ENCODE measurements around the gene ARHGAP26. TPM values are rescaled to one million over a fixed set of nuclear protein-coding genes. Genes with fewer than 3 reads are reported as not detected.

Gene ARHGAP26
- total and polyA plus RNA-seq, 2 of the 4 experiments (the other 2 are of a cell fraction), result 0.54 to 0.56 TPM

DNA sequence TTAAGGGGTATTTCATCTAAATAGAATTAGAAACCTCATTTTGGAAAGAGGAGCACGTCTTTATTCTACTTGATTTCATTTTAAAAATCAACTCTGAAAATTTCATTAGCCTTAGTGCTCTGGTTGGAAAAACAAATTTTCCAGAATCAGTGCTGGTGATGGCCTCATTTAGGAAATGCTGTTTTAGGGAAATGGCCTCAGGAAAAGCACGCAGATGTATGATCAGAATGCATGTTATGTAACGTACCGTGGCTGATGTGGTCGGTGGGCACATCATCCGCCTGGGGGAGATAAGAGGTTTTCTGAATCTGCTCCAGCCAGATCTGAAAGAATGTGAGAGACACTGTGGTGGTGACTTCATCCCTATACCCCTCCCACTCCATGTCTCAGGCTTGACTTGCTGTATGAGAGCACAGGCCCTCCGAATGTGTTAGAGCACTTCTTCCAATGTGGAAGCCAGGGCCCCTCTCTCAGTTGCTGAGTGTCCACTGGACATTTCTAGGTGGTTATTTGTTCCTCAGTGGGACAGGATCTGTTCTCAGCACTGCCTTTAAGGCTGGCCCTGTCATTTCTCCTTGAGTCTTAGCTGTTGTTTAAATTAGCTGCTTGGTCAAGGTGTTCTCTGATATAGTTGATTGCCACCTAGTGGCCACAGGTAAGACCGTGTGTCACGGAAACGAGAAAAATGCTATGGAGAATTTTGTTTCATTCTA, 96.5 kb downstream of the ARHGAP26 start:
- no peaks in the 10 kb centered on the region for H3K9me3 ChIP-seq (ENCODE audit: control insufficient read depth, insufficient read depth, low read length)
- no peak overlapping the region for H4K91ac ChIP-seq (ENCODE audit: insufficient read depth, low read depth, low read length)
- H2AFZ ChIP-seq (replicated peaks; ENCODE audit: low read length, poor library complexity), result peak overlapping the region; percentile 68
- H3K4me1 ChIP-seq (ENCODE audit: control insufficient read depth, insufficient read depth, low read length), result peaks cover 2% of the 10 kb centered on the region; the same call in 1 of the 2 replicates
- H3K23ac ChIP-seq (ENCODE audit: low read depth, low read length), result no peak overlapping the region
- H2BK120ac ChIP-seq (ENCODE audit: low read depth, low read length), result no peak overlapping the region
- H3K27me3 ChIP-seq (ENCODE audit: control insufficient read depth, insufficient read depth, low read length), result peaks cover 24% of the 10 kb centered on the region
- intact Hi-C loops (cut with micrococcal nuclease), result loop anchor here (1.0 to 2.0 kb wide), 2 partner anchors 96 to 149 kb away; partner anchors contain the start of gene ARHGAP26
- dilution Hi-C loops (cut with HindIII; ENCODE audit: low sequenced_read_pairs, unreplicated experiment), result no loop called here
- ChIA-PET POLR2A (ENCODE audit: unreplicated experiment) (interaction anchor here (0.5 kb wide), 1 partner anchor 113 kb away, joined by 3 read pairs; no protein-coding TSS in a partner anchor), CTCF (interaction anchor here (0.6 to 1.6 kb wide), 9 partner anchors 11 to 167 kb away, joined by 3 to 7 read pairs (median 3); partner anchors contain the start of gene ARHGAP26)
- H3K9ac ChIP-seq (ENCODE audit: low read depth, low read length), result no peak overlapping the region
- no peak for TF ChIP-seq ELK1 (IDR thresholded peaks at IDR 0.05; ENCODE audit: borderline replicate concordance, low read depth, low read length)
- TF ChIP-seq POLR2A (IDR thresholded peaks at IDR 0.05; ENCODE audit: low read depth, low read length), result no peak
- no peak for TF ChIP-seq RFX5 (IDR thresholded peaks at IDR 0.05; ENCODE audit: low read depth, low read length)
- no peak for TF ChIP-seq BHLHE40 (IDR thresholded peaks at IDR 0.05; ENCODE audit: low read depth, low read length)
- TF ChIP-seq MAZ (IDR thresholded peaks at IDR 0.05; ENCODE audit: borderline replicate concordance, low read depth, low read length), result no peak
- TF ChIP-seq RAD21 (IDR thresholded peaks at IDR 0.05; ENCODE audit: low read length), result peak; percentile 68
- TF ChIP-seq CHD1 (IDR thresholded peaks at IDR 0.05; ENCODE audit: low read depth, low read length), result no peak
- TF ChIP-seq SMC3 (IDR thresholded peaks at IDR 0.05; ENCODE audit: low read depth, low read length), result peak; percentile 85
- TF ChIP-seq MXI1 (IDR thresholded peaks at IDR 0.05; ENCODE audit: borderline replicate concordance, low read depth, low read length), result no peak
- TF ChIP-seq MAFK (IDR thresholded peaks at IDR 0.05; ENCODE audit: low read depth, low read length), result no peak
- TF ChIP-seq RCOR1 (IDR thresholded peaks at IDR 0.05; ENCODE audit: insufficient replicate concordance, low read length), result no peak
- TF ChIP-seq FOS (IDR thresholded peaks at IDR 0.05; ENCODE audit: low read depth, low read length), result no peak
- TF ChIP-seq CEBPB (IDR thresholded peaks at IDR 0.05; ENCODE audit: low read depth, low read length), result no peak
- TF ChIP-seq, protein P1, sequence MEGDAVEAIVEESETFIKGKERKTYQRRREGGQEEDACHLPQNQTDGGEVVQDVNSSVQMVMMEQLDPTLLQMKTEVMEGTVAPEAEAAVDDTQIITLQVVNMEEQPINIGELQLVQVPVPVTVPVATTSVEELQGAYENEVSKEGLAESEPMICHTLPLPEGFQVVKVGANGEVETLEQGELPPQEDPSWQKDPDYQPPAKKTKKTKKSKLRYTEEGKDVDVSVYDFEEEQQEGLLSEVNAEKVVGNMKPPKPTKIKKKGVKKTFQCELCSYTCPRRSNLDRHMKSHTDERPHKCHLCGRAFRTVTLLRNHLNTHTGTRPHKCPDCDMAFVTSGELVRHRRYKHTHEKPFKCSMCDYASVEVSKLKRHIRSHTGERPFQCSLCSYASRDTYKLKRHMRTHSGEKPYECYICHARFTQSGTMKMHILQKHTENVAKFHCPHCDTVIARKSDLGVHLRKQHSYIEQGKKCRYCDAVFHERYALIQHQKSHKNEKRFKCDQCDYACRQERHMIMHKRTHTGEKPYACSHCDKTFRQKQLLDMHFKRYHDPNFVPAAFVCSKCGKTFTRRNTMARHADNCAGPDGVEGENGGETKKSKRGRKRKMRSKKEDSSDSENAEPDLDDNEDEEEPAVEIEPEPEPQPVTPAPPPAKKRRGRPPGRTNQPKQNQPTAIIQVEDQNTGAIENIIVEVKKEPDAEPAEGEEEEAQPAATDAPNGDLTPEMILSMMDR (conservative IDR thresholded peaks at IDR 0.05; ENCODE audit: low read depth, low read length), result peak; percentile 63
- H3K18ac ChIP-seq (ENCODE audit: low read depth, low read length), result no peak overlapping the region
- no peak overlapping the region for H2BK15ac ChIP-seq (ENCODE audit: low read depth, low read length)
- no peak overlapping the region for H2BK5ac ChIP-seq (ENCODE audit: low read depth, low read length, poor library complexity, severe bottlenecking)
- H2AK9ac ChIP-seq (replicated peaks; ENCODE audit: low read depth, low read length, poor library complexity), result no peak overlapping the region
- no peaks in the 10 kb centered on the region for H3K9me1 ChIP-seq (ENCODE audit: insufficient read depth, low read length)
- H3K4me2 ChIP-seq (ENCODE audit: low read depth, low read length), result no peak overlapping the region
- no peak overlapping the region for H3K14ac ChIP-seq (replicated peaks; ENCODE audit: low read depth, low read length)
- H3K4ac ChIP-seq (ENCODE audit: low read depth, low read length), result no peak overlapping the region
- peak; percentile 73 for DNase-seq
- no peaks in the 10 kb centered on the region for H3K79me1 ChIP-seq (ENCODE audit: low read depth in 1 of 2, low read length in 2 of 2)
- no peak overlapping the region for H4K5ac ChIP-seq (ENCODE audit: low read depth, low read length)
- in situ Hi-C loops (cut with MboI; ENCODE audit: low sequenced_read_pairs), result no loop called here
- H4K20me1 ChIP-seq (ENCODE audit: insufficient read depth, low read length), result no peaks in the 10 kb centered on the region
- no peak overlapping the region for H2AK5ac ChIP-seq (ENCODE audit: low read depth, low read length)
- peak; percentile 74 for ATAC-seq (ENCODE audit: low read depth)
- H4K8ac ChIP-seq (ENCODE audit: low read depth in 2 of 2, low read length in 2 of 2), result no peak overlapping the region
- WGBS, 2 experiments (ENCODE audit: extremely low coverage in 2 of 2, insufficient read length in 1 of 2), result 34% methylated on average over 4 of the region's 10 CpGs; no CpG with 5 or more reads in 1 of the 2 experiments
- no peak overlapping the region for H3K27ac ChIP-seq (ENCODE audit: insufficient read depth, low read length)
- no peaks in the 10 kb centered on the region for H3K36me3 ChIP-seq (ENCODE audit: control insufficient read depth, insufficient read depth, low read length)
- H3K4me3 ChIP-seq (ENCODE audit: insufficient read depth, low read depth, low read length), result no peak overlapping the region
- no peak overlapping the region for H2BK20ac ChIP-seq (ENCODE audit: low read depth, low read length)
- BruUV-seq (replicated peaks), result no TSS peak
- no peak overlapping the region for H3K56ac ChIP-seq (ENCODE audit: extremely low read depth, insufficient read depth, low read length)
